GM19463 (cell line): ENCODE measurements around the gene ELANE.

ENCODE experiments used
- ATAC-seq: cut with Tn5 transposase; IDR thresholded peaks from one replicate; pipeline ENCODE4 v1.9.1; 2021; ENCODE audit warnings: mild to moderate bottlenecking, moderate library complexity; ENCODE audit not compliant: unreplicated experiment

The ELANE gene

DNA sequence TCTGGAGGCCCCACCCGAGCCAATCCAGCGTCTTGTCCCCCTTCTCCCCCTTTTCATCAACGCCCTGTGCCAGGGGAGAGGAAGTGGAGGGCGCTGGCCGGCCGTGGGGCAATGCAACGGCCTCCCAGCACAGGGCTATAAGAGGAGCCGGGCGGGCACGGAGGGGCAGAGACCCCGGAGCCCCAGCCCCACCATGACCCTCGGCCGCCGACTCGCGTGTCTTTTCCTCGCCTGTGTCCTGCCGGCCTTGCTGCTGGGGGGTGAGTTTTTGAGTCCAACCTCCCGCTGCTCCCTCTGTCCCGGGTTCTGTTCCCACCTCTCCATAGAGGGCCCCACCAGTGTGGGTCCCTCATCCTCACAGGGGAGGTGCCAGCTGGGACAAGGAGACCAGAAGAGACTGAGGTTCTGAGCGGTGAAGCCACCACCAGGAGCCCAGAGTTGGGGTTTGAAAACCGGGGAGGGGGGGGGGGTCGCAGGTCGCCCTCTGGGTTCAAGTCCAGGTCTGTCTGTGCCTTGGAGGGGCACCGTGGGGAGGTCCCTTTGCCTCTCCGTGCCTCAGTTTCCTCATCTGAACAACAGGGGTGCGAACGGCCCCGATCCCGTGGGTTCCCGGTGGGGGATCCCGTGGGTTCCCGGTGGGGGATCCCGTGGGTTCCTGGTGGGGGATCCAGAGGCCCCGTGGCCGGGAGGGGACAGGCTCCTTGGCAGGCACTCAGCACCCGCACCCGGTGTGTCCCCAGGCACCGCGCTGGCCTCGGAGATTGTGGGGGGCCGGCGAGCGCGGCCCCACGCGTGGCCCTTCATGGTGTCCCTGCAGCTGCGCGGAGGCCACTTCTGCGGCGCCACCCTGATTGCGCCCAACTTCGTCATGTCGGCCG, at the start of gene ELANE:
Gene ELANE (plus strand): TSS at position 168 of the 878 bp plus-strand sequence. CDS start 26 bp downstream, at position 194.
- no peak for ATAC-seq

DNA sequence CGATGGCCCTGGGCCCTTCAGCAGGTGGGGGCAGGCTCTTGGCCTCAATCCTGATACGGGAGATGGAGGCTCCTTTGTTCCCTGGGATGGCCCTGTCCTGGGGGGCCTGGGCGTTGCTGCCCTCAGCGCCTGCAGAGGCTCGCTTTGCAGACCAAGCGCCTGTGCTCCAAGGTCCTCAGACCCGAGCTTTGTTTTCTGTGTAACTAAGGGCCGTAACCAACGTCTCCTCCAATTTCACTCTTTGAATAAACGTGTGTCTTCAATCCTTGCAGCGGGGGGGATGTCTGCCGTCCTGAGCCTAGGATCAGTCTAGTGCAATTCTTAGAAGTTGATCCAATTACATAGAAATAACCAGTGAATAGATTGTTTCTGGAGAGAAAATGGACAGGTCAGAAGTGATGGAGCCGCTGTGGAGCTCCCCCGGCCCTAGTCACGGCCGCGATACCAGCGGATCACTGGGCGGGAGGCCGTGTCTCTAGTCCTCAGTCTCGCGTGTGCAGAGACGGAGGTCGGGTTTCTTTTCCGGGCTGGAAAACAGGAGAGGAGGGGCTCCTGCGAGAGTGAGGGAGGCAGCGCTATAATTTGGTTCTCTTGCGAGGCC, 49.5 kb upstream of the ELANE start:
- ATAC-seq = no peak

DNA sequence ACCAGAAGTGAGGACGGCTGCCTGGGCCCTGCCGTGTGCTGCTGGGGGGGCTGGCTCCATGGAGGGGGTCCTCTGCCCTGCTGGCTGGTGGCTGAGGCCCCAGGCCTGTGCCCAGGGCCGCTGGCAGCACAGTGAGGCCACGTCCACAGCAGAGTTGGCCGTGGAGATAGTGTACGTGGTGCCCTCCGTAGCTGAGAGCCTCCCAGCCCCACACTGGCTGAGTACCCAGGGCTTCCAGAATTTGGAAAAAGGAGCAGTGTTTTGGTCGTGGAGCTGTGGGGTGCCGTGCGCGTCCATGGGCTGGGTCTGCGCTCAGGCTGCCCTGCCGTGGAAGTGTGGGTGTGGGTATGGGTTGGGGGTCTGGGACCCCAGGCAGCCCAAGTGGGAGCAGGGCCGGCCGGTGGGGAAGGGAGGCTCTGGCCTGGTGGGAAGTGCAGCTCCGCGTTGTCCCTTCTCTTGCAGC, 49.0 kb upstream of the ELANE start:
- ATAC-seq = no peak

DNA sequence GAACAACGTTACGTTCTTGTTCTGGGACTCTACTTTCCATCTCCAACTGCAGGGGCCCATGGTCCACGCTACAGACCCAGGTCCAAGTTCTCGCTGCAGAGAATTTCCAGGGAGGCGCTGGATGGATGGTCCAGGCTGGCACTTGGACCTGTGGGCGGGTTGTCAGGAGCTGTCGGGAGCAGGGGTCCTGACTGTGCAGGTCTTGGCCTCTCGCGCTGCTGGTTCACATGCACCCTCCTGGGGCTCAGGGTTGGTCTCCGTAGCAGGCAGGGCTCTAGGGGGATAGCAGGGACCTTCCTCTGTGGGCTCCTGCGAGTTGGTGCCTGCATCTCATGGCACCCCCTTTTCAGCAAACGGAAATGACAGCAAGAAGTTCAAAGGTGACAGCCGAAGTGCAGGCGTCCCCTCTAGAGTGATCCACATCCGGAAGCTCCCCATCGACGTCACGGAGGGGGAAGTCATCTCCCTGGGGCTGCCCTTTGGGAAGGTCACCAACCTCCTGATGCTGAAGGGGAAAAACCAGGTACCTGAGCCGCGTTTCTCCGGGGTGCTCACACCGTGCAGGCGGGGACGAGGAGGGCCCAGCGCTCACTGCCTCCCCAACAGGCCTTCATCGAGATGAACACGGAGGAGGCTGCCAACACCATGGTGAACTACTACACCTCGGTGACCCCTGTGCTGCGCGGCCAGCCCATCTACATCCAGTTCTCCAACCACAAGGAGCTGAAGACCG, 48.3 kb upstream of the ELANE start:
- ATAC-seq = no peak

DNA sequence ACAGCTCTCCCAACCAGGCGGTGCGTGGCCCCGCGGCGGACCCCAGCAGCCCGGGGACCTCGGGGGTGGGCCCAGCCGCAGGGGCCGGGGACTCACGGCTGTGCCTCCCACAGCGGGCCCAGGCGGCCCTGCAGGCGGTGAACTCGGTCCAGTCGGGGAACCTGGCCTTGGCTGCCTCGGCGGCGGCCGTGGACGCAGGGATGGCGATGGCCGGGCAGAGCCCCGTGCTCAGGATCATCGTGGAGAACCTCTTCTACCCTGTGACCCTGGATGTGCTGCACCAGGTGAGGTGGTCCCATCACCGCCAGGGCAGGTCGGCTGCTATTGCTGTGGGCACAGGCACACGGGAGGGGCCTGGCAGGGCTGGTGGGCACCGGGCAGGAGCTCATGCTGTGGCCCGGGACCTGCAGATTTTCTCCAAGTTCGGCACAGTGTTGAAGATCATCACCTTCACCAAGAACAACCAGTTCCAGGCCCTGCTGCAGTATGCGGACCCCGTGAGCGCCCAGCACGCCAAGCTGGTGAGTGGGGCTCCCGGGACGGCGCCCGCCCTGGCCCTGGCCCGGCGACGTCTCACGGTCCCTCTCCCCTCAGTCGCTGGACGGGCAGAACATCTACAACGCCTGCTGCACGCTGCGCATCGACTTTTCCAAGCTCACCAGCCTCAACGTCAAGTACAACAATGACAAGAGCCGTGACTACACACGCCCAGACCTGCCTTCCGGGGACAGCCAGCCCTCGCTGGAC, 47.5 kb upstream of the ELANE start:
- ATAC-seq = no peak

DNA sequence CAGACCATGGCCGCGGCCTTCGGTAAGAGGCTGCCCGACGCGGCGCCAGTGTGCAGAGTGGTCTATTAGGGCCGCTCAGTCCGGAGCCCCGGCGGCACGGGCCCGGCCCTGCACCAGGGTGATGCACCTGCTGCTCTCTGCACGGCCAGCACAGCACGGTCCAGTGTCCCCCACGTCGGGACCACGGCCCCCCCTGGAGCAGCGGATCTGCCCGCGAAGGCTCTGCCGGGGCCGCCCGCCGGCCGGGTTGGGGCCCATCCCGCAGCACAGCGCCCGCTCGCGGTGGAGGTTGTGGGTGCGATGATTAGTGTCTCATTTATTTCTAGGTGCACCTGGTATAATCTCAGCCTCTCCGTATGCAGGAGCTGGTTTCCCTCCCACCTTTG, 46.9 kb upstream of the ELANE start:
- no peak for ATAC-seq

DNA sequence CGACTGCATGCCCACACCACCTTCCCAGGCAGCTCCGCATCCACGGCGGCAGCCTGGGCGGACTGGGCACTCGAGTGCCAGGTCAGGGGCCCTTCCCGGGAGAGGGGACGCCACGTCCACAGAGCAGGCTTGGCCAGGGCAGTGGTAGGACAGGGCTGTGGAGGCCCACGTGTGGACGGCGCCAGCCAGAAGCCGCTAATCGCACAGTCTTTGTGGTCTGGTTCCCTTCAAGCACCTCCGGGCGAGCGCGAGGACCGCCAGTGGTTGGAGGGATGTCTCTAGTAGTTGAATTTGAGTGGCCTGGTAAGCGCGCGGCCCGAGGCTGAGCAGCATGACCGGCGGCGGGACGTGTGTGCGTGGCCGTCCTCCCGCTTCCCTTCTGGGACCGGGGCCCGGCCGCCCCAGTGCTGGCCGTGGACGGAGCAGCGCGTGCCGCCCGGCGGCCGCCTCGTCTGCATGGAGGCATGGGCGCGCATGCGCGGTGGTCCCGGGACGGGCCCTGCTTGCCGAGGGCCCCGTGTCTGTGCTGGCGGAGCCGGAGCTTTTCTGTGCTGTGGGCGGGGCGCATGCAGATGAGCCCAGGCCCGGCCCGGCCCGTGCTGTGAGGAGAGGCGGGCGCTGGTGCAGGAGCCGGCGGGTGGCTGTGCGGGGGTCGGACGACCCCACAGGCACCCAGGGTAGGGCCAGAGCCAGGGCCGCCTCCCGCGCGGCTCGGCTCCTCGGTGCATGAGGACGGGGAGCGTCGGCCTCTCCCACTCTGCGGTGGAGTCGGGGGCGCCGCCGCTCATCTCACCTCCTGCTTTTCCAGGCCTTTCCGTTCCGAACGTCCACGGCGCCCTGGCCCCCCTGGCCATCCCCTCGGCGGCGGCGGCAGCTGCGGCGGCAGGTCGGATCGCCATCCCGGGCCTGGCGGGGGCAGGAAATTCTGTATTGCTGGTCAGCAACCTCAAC, 46.2 kb upstream of the ELANE start:
- no peak for ATAC-seq

DNA sequence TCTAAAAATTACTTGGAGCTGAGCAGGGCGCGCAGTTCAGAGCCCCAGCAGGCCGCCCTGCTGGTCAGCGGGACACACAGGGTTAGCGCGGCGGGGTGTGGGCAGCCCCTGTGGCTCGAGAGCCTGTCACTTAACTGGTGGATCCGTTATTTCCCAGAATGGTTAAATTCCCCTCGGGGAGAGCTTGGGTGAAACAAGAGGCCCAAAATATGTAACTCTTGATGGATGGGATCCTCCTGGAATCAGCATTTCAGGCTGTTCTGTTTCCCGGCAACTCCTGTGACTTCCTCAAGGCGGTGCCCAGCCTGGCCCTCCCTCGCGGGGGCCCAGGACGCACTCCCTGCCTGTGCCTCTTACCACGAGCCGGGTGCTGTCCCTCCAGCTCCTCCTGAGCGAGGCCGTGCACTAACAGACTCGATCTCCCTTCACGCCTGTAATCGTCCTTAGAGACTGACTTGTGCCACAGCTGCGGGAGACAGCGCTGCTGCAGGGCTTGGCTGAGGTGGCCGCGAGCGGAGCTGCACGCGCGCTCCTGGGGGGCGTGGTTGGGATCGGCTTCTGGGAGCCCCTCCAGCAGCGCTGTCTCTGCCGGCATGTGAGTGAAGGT, 45.2 kb upstream of the ELANE start:
- ATAC-seq = no peak

DNA sequence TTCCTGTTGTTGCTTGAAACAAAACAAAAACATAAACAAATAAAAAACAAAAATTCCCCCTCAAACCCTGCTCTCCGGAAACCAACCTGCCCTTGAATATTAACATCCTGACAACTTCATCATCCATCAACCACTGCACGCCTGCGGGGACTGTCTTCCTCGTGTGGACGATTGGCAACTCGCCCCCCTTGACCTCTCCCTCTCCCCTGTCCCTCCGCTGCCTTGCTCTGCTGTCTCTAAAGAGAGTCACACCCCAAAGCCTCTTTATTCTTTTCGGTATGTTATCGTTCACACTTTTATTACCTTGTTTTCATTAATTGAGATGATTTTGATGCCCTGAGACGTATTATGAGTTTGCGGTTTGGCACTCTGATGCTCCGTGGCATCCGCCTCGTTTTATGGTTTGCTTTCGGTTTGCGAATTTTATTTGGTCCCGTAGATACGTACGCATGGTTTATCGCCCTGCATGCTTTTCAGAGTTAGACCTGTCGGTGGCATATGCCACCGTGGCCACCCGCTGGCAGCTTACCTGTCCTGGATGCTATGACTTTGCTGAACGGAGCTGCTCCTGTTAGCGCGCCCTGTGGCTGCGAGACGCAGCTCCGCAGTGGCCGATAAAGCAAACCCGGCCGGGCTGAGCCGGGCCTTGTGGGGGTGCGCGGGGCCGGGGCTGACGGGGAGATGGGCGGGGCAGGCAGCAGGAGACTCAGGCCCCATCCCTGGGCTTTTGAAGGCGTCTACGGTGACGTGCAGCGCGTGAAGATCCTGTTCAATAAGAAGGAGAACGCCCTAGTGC, 44.3 kb upstream of the ELANE start:
- no peak for ATAC-seq

DNA sequence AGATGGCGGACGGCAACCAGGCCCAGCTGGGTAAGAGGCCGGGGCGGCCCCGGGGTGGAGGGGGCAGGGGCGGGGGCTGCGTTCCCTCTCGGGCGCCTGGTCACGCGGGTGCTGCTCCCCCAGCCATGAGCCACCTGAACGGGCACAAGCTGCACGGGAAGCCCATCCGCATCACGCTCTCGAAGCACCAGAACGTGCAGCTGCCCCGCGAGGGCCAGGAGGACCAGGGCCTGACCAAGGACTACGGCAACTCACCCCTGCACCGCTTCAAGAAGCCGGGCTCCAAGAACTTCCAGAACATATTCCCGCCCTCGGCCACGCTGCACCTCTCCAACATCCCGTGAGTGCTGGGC, 43.7 kb upstream of the ELANE start:
- ATAC-seq = no peak

DNA sequence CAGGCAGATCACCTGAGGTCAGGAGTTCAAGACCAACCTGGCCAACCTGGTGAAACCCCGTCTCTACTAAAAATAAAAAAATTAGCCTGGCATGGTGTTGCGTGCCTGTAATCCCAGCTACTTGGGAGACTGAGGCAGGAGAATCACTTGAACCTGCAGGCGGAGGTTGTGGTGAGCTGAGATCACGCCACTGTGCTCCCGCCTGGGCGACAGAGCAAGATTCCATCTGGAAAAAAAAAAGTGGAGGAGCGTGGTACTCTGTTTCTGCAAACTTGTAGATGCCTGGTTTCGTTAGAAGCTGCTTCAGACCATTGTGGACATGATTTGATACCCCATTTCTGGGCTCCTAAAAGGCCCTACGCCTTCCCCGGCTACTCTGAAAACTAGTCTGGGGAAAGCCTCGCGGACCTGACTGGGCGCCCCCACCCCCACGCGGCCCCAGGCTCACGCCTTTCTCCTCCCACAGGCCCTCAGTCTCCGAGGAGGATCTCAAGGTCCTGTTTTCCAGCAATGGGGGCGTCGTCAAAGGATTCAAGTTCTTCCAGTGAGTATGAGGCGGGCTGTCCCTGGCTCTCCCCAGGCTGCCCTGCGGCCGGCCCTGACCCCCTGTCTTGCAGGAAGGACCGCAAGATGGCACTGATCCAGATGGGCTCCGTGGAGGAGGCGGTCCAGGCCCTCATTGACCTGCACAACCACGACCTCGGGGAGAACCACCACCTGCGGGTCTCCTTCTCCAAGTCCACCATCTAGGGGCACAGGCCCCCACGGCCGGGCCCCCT, 41.8 kb upstream of the ELANE start:
- no peak for ATAC-seq

DNA sequence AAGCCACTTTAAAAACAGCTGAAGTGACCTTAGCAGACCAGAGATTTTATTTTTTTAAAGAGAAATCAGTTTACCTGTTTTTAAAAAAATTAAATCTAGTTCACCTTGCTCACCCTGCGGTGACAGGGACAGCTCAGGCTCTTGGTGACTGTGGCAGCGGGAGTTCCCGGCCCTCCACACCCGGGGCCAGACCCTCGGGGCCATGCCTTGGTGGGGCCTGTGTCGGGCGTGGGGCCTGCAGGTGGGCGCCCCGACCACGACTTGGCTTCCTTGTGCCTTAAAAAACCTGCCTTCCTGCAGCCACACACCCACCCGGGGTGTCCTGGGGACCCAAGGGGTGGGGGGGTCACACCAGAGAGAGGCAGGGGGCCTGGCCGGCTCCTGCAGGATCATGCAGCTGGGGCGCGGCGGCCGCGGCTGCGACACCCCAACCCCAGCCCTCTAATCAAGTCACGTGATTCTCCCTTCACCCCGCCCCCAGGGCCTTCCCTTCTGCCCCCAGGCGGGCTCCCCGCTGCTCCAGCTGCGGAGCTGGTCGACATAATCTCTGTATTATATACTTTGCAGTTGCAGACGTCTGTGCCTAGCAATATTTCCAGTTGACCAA, 41.1 kb upstream of the ELANE start:
- ATAC-seq = no peak

DNA sequence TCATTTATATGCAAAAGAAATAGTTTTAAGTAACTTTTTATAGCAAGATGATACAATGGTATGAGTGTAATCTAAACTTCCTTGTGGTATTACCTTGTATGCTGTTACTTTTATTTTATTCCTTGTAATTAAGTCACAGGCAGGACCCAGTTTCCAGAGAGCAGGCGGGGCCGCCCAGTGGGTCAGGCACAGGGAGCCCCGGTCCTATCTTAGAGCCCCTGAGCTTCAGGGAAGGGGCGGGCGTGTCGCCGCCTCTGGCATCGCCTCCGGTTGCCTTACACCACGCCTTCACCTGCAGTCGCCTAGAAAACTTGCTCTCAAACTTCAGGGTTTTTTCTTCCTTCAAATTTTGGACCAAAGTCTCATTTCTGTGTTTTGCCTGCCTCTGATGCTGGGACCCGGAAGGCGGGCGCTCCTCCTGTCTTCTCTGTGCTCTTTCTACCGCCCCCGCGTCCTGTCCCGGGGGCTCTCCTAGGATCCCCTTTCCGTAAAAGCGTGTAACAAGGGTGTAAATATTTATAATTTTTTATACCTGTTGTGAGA, 40.5 kb upstream of the ELANE start:
- no peak for ATAC-seq

DNA sequence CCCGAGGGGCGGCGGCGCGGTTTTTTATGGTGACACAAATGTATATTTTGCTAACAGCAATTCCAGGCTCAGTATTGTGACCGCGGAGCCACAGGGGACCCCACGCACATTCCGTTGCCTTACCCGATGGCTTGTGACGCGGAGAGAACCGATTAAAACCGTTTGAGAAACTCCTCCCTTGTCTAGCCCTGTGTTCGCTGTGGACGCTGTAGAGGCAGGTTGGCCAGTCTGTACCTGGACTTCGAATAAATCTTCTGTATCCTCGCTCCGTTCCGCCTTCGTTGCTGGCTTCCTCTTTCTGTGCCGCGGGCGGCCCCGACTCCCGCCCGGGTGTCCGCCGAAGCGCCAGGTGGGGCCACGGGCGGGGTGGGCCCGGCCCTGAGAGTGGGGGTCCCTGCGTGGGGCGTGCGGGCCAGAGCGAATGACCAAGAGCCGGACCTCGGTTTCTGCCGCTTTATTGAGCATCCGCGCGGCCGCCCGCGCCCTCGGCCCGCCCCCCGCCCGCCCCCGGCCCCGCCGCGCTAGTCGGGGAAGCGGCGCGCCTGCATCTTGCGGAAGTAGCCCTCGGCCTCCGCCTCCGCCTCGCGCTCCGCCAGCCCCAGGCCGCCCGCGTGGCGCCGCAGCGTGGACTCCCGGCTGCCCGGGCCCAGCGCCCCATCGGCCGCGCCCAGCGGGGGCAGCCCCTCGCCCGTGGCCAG, 39.9 kb upstream of the ELANE start:
- ATAC-seq = no peak

DNA sequence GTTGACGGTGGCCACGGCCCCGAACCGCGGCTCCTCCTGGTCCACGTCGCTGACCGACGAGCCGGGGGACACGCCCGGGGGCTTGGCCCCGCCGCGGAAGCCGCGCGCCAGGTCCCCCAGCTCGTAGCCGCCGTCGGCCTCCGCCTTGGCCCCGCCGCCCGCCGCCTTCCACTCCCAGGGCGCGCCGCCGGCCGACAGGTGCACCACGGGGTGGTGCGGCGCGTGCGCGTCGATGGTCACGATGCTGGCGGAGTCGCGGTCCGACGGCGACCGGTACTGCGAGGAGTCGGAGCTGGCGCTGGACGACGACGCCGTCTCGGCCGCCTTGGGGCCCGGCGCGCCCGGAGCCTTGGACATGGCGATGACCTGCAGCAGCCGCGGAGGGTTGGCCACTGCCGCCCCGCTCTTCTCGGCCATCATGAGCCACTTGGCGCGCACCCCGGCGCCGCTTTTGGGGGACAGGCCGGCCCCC, 39.3 kb upstream of the ELANE start:
- ATAC-seq = no peak
